ENCODE measurements around the gene TRIM59. TPM values are rescaled to one million over a fixed set of nuclear protein-coding genes. Genes with fewer than 3 reads are reported as not detected.
A peak's percentile ranks its signal among the peaks of the same experiment; 100 is the strongest.

The TRIM59 gene
- polyA plus RNA-seq, 1 of the 3 experiments (the other 2 are of a cell fraction), result 4.1 TPM

- CTCF ChIA-PET, result interaction anchor here (1.0 to 1.3 kb wide), 2 partner anchors 50 to 647 kb away, joined by 3 read pairs; no protein-coding TSS in a partner anchor
- Histone ChIP-seq H3K4me3 (ENCODE audit: low read depth in 2 of 2, low read length in 1 of 2) (no peak overlapping the region), H3K79me2 (ENCODE audit: insufficient read depth) (no peaks in the 10 kb centered on the region), H3K9me2 (no peaks in the 10 kb centered on the region), H3K27me3 (ENCODE audit: insufficient read depth) (no peaks in the 10 kb centered on the region), H3K4me2 (peak overlapping the region; percentile 64), H4K20me1 (ENCODE audit: insufficient read depth) (no peaks in the 10 kb centered on the region), H3K9ac (peak overlapping the region; percentile 50; the same call in 1 of the 2 replicates), H3K36me3 (replicated peaks in 1 of 2; ENCODE audit: control insufficient read depth in 1 of 2, insufficient read depth in 2 of 2, low read length in 1 of 2) (no peaks in the 10 kb centered on the region), H3K27ac (ENCODE audit: low read depth in 2 of 2, low read length in 1 of 2) (peak overlapping the region; percentile 80 to 98), H3K4me1 (ENCODE audit: control insufficient read depth in 1 of 2, insufficient read depth in 2 of 2, low read depth in 1 of 2, low read length in 1 of 2) (peaks cover 22 to 23% of the 10 kb centered on the region in 2 experiments), H3F3A (replicated peaks; ENCODE audit: insufficient read depth) (peaks cover 49% of the 10 kb centered on the region), H3K9me3 (no peaks in the 10 kb centered on the region), H2AFZ (ENCODE audit: low read depth) (no peak overlapping the region)
- 100% methylated on average over 2 of the region's 2 CpGs for WGBS (ENCODE audit: low lambda C conversion rate)
- no peak for DNase-seq
- POLR2A ChIA-PET, result no interaction called here
- TF ChIP-seq NRF1 (IDR thresholded peaks at IDR 0.05; ENCODE audit: low read depth, low read length) (no peak), PBX3 (IDR thresholded peaks at IDR 0.05) (no peak), EZH2phosphoT487 (IDR thresholded peaks at IDR 0.05; ENCODE audit: borderline replicate concordance, low read depth) (no peak), FOXM1 (IDR thresholded peaks at IDR 0.05; ENCODE audit: low read depth) (no peak), GABPA (IDR thresholded peaks at IDR 0.05; ENCODE audit: low read depth) (no peak), USF2 (IDR thresholded peaks at IDR 0.05; ENCODE audit: borderline replicate concordance, low read depth, low read length) (no peak), SMC3 (IDR thresholded peaks at IDR 0.05; ENCODE audit: low read depth, low read length) (no peak), MEF2A (IDR thresholded peaks at IDR 0.05; ENCODE audit: borderline replicate concordance, low read depth) (no peak), EP300 (IDR thresholded peaks at IDR 0.05; ENCODE audit: borderline replicate concordance in 1 of 2, low read depth in 1 of 2, low read length in 1 of 2) (no peak)
These were observed 25.6 kb upstream of the TRIM59 start for GRCh38 chr3:160475153-160475552.

GRCh38 chr3:160474416-160474838, 24.8 kb upstream of the TRIM59 start:
- peak; percentile 27 for DNase-seq
- Histone ChIP-seq H3K4me2 (peak overlapping the region; percentile 64), H3K4me3 (ENCODE audit: low read depth in 2 of 2, low read length in 1 of 2) (peak overlapping the region in 1 of 2 experiments; percentile 29; a peak in 1 of 4 replicates)

More at GRCh38 chr3:160474416-160474838, 24.8 kb upstream of the TRIM59 start:
- Histone ChIP-seq H3K9me3 (no peaks in the 10 kb centered on the region), H3K27me3 (ENCODE audit: insufficient read depth) (no peaks in the 10 kb centered on the region), H3K27ac (ENCODE audit: low read depth in 2 of 2, low read length in 1 of 2) (peak overlapping the region; percentile 80 to 98), H3F3A (replicated peaks; ENCODE audit: insufficient read depth) (peaks cover 49% of the 10 kb centered on the region), H2AFZ (ENCODE audit: low read depth) (no peak overlapping the region), H4K20me1 (ENCODE audit: insufficient read depth) (no peaks in the 10 kb centered on the region), H3K79me2 (ENCODE audit: insufficient read depth) (no peaks in the 10 kb centered on the region), H3K9ac (peak overlapping the region; percentile 50; the same call in 1 of the 2 replicates), H3K4me1 (ENCODE audit: control insufficient read depth in 1 of 2, insufficient read depth in 2 of 2, low read depth in 1 of 2, low read length in 1 of 2) (peaks cover 22 to 23% of the 10 kb centered on the region in 2 experiments), H3K9me2 (no peaks in the 10 kb centered on the region), H3K36me3 (replicated peaks in 1 of 2; ENCODE audit: control insufficient read depth in 1 of 2, insufficient read depth in 2 of 2, low read length in 1 of 2) (no peaks in the 10 kb centered on the region)
- CTCF ChIA-PET, result interaction anchor here (1.0 to 1.3 kb wide), 3 partner anchors 8 to 646 kb away, joined by 3 read pairs; no protein-coding TSS in a partner anchor
- POLR2A ChIA-PET, result no interaction called here
- TF ChIP-seq TCF12 (IDR thresholded peaks at IDR 0.05), result peak; percentile 77
- peak; percentile 20; the same call in 1 of the 2 replicates for TF ChIP-seq JUND (IDR thresholded peaks at IDR 0.05)
- TF ChIP-seq TEAD4 (IDR thresholded peaks at IDR 0.05; ENCODE audit: borderline replicate concordance, insufficient read depth), result 0 out of 2 replicates have a peak, but pooled peaks have one; percentile 47
- 0 out of 2 replicates have a peak, but pooled peaks have one; percentile 16 for TF ChIP-seq REST (IDR thresholded peaks at IDR 0.05; ENCODE audit: low read depth, low read length)
- peak; percentile 77 for TF ChIP-seq PBX3 (IDR thresholded peaks at IDR 0.05)
- no peak for TF ChIP-seq CTCF (IDR thresholded peaks at IDR 0.05)
- TF ChIP-seq RXRA (IDR thresholded peaks at IDR 0.05; ENCODE audit: borderline replicate concordance, low read depth), result peak; percentile 17; the same call in 1 of the 2 replicates
- TF ChIP-seq NFIC (IDR thresholded peaks at IDR 0.05; ENCODE audit: borderline replicate concordance), result peak; percentile 75
- no peak for TF ChIP-seq SIN3A (IDR thresholded peaks at IDR 0.05; ENCODE audit: borderline replicate concordance, low read depth, low read length)
- TF ChIP-seq MAX (IDR thresholded peaks at IDR 0.05; ENCODE audit: low read depth), result peak; percentile 33
- peak; percentile 4 for TF ChIP-seq CHD2 (IDR thresholded peaks at IDR 0.05; ENCODE audit: low read length, partially characterized antibody)
